GM19240 (cell line): ENCODE measurements around the gene LTBP1.

ENCODE experiments used
- DNase-seq: peaks from one replicate; pipeline ENCODE4 v3.0.0; 2011; ENCODE audit warnings: low spot score; ENCODE audit not compliant: insufficient read length

The LTBP1 gene

DNA sequence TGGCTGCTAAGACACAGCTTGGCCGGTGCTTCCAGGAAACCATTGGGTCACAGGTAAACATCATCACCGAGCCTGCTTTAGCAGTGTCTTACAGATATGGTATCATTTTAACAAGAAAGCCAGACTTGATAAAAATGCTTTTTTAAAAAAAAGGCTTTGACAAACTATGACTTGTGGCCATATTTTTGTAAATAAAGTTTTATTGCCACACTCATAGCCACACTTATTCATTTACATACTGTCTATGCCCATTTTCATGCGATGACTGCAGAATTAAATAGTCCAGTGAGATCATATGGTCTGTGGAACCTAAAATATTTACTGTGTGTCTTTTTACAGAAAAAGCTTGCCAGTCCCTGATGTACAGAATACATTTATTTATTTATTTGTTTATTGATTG lies 242.0 kb downstream of the LTBP1 start:
- DNase-seq, result no peak

- no peak for DNase-seq
Measured at GRCh38 chr2:33190393-33190937, 243.7 kb downstream of the LTBP1 start.

GRCh38 chr2:33195891-33196290 lies 249.1 kb downstream of the LTBP1 start:
- no peak for DNase-seq

GRCh38 chr2:33196700-33197099 lies 249.9 kb downstream of the LTBP1 start:
- DNase-seq, result no peak

- no peak for DNase-seq
Measured at GRCh38 chr2:33197198-33197938, 250.6 kb downstream of the LTBP1 start.

DNA sequence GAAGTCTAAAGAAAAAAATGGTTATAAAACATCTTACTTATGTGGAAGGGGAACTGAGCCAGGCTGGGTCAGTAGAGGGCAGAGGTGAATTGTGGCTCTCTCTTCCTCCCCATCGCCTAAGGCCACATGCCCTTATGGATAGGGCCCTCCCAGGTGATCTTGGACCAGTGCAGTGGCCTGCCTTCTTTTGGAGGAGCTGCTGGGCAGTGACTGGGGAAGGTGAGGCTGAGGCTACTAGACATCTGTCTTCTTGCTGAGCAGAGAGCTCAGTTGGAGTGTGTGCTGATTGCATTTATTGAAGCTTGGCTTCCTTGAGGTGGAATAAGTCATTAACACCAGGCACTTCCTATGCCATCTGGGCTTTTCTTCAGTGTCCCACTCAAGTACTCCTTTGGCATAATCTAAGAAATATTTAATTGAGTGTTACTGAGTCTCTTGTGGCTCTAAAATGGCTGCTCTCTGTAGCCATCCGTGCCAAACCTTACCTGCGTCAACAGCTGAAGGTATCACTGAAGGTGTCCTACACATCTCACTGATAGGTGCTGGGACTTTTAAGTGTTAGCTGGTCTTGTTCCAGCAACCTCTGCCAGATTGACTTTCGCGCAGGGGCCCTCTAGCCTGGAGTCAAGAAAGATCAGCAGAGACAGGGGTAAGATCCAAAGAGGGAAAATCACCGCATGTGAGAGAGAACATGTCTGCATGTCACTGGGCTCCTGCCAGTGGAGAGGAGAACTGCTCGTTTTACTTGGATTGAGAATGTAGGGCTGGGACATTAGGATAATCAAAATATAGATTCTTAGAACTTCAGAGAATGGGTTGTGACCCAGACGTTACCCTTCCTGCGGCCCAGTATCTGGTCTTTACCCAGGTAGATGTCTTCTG lies 256.1 kb downstream of the LTBP1 start:
- DNase-seq, result no peak

DNA sequence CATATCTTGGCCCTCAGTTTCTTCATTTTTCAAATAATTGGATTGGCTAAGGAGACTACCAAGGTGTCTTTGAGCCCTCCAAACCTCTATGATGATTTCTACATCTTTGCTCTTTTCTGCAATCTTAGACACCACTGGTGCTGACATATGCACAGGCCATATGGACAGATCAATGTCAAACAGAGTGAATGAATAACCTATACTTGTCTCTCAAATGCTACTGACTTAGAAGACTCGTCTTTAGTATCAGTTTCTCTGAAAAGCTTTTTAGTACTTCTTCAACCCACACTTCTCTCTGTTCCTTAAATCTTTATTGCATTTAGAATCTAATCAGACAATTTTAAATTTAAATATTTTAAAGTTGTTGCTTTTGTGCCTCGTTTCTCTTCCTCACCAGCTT lies 258.2 kb downstream of the LTBP1 start:
- no peak for DNase-seq

DNA sequence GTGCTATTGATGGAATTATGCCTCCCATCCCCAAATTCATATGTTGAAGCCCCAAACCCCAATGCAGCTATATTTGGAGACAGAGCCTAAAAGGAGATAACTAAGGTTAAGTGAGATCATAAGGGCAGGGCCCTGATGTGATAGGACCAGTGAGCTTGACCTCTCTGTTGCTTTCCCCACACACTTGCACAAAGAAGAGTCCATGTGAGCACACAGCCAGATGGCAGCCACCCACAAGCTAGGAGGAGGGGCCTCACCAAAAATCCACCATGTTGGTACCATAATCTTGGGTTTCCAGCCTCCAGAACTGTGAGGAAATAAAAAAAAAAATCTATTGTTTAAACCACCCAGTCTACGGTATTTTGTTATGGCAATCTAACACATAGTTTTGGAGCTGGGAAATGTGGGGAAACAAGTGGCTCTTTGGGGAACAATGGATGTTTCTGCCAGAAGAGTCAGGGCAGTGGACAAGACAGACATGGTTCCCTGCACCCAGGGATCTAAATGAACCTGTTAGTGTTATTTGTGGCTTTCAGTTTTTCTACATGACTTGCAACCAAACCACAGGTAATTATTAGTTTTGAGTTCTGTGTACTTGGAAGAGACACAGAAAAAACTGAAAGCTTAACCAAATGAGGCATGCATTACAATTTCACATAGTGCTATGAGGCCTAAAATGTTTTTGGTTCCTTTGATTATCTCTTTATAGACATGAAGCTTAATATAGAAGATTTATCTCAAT lies 259.1 kb downstream of the LTBP1 start:
- DNase-seq, result peak; percentile 33

GRCh38 chr2:33207151-33207740 lies 260.5 kb downstream of the LTBP1 start:
- no peak for DNase-seq

GRCh38 chr2:33208400-33208799 lies 261.6 kb downstream of the LTBP1 start:
- no peak for DNase-seq

DNA sequence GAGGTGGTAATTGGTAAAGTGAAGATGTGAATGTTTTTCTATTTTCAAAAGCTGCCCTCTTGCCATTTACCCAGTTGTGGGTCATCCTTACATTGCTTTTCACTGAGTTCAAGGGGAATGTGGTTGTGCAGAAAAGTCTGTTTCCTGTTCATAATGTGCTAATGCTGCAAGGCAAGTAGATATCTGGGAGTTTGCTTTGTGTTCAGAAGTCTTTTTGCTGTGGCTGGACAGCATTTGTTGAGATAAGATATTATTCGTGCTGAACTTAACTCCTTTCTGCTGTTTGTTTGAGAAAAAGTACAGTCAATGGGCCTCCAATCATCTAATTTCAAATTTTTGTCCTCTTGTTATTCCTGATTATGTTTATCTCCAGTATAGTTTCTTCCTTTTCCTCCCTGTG lies 263.2 kb downstream of the LTBP1 start:
- no peak for DNase-seq

DNA sequence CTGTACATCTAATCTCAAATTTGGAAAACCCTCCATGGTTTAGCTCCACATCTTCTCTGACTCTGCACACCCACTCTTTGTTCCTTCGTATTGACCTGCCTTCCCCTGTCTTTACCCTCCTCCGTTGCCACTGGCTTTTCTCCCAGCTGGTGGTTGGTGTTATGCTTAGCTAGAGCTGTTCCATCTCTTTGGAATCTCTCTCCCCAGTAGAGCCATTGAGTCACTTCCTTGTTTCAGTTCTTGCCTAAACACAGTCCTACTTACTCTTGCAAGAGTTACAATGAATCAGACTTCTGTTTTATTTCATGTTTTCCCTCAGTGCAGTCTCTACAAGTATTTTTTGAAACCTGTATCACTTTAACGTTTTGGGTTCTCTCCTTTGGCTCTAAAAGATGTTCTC lies 263.9 kb downstream of the LTBP1 start:
- no peak for DNase-seq

DNA sequence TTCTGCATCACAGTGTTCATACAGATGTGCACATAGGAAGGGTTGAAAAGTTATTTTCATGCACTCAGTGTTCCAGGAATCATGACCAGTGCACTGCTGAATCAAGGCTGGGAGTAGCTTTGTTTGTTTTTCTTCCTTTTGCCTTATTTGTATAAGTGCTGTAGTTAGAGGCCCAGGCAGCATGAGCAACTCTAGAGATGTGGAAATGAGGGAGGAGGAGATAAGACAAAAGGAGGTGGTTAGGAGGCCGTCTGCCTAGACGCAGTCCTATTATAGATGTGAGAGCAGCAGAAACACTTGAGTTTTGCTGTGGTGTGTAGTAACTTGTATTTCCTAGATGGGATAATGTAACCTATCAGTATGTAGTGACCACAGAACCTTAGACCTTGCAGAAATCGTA lies 265.4 kb downstream of the LTBP1 start:
- DNase-seq, result no peak

- no peak for DNase-seq
Measured at GRCh38 chr2:33213244-33213643, 266.5 kb downstream of the LTBP1 start.

DNA sequence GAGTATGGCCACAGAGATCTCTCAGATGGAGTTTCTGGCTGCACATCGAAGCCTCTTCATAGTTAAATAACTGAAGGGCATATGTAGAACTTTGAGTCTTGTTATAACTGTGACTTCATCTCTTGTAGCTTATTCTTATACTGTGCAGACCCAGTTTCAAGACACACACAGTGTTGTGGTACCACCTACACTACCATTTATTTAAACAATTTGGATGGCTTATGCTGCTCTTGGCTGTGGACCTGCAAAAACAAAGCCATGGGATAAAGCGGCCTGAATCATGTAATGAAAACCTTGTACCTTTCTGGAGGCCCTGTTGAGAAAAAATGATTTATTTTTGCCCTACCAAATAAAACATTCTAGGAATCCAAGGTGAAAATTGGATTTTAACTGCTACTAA lies 266.9 kb downstream of the LTBP1 start:
- DNase-seq, result no peak

DNA sequence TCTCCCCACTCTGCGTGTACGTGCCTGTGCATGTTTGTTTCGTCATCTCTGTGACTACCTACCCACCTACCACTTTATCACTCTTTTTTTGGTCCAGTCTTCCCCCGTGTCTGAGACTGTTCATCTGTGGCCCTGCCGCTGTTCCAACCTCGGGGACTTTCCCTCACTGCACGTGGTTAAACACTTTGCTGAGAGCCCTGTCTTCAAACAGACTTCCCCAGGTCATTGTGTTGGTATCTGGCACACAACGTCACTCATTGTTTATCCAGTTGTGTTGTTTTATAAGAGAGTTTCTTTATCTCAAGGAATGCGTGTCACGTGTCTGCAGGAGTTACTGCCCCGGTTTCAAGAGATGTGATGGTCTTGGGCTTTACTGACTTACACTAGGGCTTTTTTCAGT lies 267.7 kb downstream of the LTBP1 start:
- no peak for DNase-seq

DNA sequence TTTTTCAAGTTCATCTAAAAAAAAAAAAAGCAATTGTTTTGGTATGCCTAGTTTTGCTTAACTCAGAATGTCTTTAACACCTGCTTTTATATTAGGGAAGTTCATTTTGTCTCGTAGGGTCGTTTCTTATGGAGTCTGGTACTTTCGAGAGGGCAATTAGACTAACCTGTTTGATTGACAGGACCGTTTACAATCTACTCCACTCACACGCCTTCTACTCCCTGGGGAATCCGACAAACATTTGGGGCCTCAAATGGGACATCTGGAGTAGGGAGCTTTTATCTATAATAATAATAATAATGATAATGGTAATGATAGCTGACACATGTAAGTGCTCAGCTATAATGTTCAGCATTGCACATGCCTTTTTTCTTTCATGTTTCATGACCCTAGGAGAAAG lies 268.1 kb downstream of the LTBP1 start:
- no peak for DNase-seq

DNA sequence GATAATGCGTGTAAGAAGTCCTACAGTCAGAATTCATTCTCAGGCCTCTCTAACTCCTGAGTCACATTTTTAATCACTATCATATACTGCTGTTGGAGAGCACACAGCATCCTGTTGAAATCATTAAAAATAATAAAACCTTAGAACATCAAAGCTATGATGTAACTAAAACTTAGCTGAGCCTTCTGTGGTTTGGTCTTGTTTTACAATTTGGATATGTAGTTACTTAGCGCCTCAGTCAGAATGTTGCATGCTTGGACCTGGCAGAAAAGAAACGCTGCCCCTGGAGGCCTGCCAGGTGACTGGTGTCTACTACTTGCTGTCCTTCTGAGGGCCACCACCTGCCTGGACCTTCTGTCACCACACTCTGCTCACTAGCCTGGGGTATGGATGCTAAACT lies 268.5 kb downstream of the LTBP1 start:
- no peak for DNase-seq

- DNase-seq, result no peak
Measured at GRCh38 chr2:33215983-33216382, 269.2 kb downstream of the LTBP1 start.

DNA sequence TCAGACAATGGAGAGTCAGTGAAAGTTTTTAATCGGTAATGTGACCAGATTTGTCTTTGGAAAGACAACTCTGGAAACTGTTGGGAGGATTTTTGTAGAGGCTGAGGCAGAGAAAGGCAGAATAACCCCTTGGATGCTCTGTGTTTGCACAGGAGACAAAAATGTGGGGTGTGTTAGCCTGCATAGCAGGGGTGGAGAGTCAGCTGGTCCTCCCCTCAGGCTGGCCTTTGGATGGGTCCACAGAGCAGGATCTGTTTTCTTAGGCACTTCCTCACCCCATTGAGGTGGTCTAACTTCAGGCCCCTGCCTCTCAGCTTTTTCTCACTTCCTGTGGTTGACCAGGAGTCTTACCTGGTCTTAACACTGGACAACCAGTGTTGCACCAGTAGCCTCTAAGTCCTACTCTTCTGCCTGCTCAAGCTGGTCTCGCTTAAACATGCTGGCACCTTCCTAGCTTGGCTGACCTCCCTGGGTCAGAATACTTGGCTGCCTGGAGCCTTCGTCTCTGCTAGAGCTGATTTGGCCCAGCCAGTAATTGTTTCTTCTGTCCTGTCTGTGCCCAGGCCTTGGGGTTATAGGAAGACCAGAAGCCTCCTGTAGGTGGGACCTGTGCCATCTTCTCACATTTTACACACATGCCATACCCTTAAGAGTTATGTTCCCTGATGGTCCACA lies 269.9 kb downstream of the LTBP1 start:
- DNase-seq, result no peak

DNA sequence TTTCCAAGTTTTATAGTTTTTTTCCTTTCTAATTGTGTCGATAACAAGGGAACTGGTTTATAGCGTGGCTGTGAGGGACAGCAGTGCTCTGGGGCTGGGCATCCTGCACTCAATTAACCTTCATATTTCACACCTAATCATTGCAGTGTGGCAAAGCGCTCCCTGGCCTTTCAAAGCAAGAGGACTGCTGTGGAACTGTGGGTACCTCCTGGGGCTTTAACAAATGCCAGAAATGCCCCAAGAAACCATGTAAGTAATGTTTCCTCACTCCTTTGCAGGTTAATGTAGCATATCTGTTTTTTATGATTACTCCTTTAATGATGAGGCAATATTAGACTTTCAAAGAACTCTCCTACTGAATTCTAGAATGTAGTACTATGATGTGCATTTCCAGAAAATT lies 270.7 kb downstream of the LTBP1 start:
- no peak for DNase-seq
